ENCODE results near the gene INHBA.

Gene INHBA

GRCh38 chr7:41688906-41689305 is 14.0 kb downstream of the INHBA start:
- DNase-seq (ENCODE audit: low spot score): no peak

- DNase-seq (ENCODE audit: low spot score): no peak
Measured at GRCh38 chr7:41688012-41688625, 14.8 kb downstream of the INHBA start.

GRCh38 chr7:41685684-41686083 is 17.2 kb downstream of the INHBA start:
- DNase-seq (ENCODE audit: low spot score): no peak

- no peak for DNase-seq (ENCODE audit: low spot score)
Measured at GRCh38 chr7:41682422-41682821, 20.5 kb downstream of the INHBA start.

GRCh38 chr7:41679566-41679965 is 23.3 kb downstream of the INHBA start:
- DNase-seq (ENCODE audit: low spot score): no peak

GRCh38 chr7:41674505-41675023 is 28.3 kb downstream of the INHBA start:
- DNase-seq (ENCODE audit: low spot score): no peak

GRCh38 chr7:41661596-41661995 is 41.3 kb downstream of the INHBA start:
- no peak for DNase-seq (ENCODE audit: low spot score)

- no peak for DNase-seq (ENCODE audit: low spot score)
Measured at GRCh38 chr7:41659539-41659938, 43.4 kb downstream of the INHBA start.

- DNase-seq (ENCODE audit: low spot score): no peak
Measured at GRCh38 chr7:41656366-41656765, 46.5 kb downstream of the INHBA start.

- no peak for DNase-seq (ENCODE audit: low spot score)
Measured at GRCh38 chr7:41655426-41655825, 47.5 kb downstream of the INHBA start.

GRCh38 chr7:41652267-41652666 is 50.6 kb downstream of the INHBA start:
- no peak for DNase-seq (ENCODE audit: low spot score)

- DNase-seq (ENCODE audit: low spot score): no peak
Measured at GRCh38 chr7:41648501-41648900, 54.4 kb downstream of the INHBA start.

GRCh38 chr7:41643616-41644015 is 59.3 kb downstream of the INHBA start:
- no peak for DNase-seq (ENCODE audit: low spot score)

GRCh38 chr7:41641665-41642014 is 61.2 kb downstream of the INHBA start:
- no peak for DNase-seq (ENCODE audit: low spot score)

- DNase-seq (ENCODE audit: low spot score): no peak
Measured at GRCh38 chr7:41641011-41641664, 61.8 kb downstream of the INHBA start.

GRCh38 chr7:41640487-41640886 is 62.4 kb downstream of the INHBA start:
- no peak for DNase-seq (ENCODE audit: low spot score)

- no peak for DNase-seq (ENCODE audit: low spot score)
Measured at GRCh38 chr7:41637049-41637448, 65.8 kb downstream of the INHBA start.

Measured in AG08396 (cell line).